Smooth muscle cell (in vitro differentiated cells): Measurements from ENCODE around the gene SCFD2. TPM values are rescaled to one million over a fixed set of nuclear protein-coding genes. Genes with fewer than 3 reads are reported as not detected.

Experiments used
- DNase-seq: peaks from one replicate; lab custom pipeline; 2025; ENCODE audit not compliant: unreplicated experiment; lab: John Stamatoyannopoulos, UW
- H2AFZ ChIP-seq: fragments of 200-600 bp; sonication (generic); 2 replicates; pipeline ENCODE4 v1.6.0; 2016; ENCODE audit warnings: antibody characterized with exemption, low read depth, mild to moderate bottlenecking
- H3F3A ChIP-seq: fragments of 200-600 bp; sonication (generic); 2 replicates; pipeline ENCODE4 v1.6.0; 2017; ENCODE audit warnings: antibody characterized with exemption, low read depth
- H3K27ac ChIP-seq: fragments of 200-600 bp; sonication (generic); 2 replicates; pipeline ENCODE4 v1.5.1; 2016; ENCODE audit warnings: low read depth, mild to moderate bottlenecking
- H3K27me3 ChIP-seq: fragments of 200-600 bp; sonication (generic); 2 replicates; pipeline ENCODE4 v1.6.1; 2016; ENCODE audit warnings: low read depth, mild to moderate bottlenecking
- H3K36me3 ChIP-seq: fragments of 200-600 bp; sonication (generic); 2 replicates; pipeline ENCODE4 v1.5.1; 2016; ENCODE audit warnings: low read depth
- H3K4me1 ChIP-seq: fragments of 200-600 bp; sonication (generic); 2 replicates; pipeline ENCODE4 v1.5.1; 2016; ENCODE audit warnings: low read depth
- H3K4me2 ChIP-seq: fragments of 200-600 bp; sonication (generic); 2 replicates; pipeline ENCODE4 v1.6.0; 2016; ENCODE audit warnings: mild to moderate bottlenecking
- H3K4me3 ChIP-seq: fragments of 200-600 bp; sonication (generic); 2 replicates; pipeline ENCODE4 v1.5.1; 2016; ENCODE audit warnings: mild to moderate bottlenecking
- H3K79me2 ChIP-seq: fragments of 200-600 bp; sonication (generic); 2 replicates; pipeline ENCODE4 v1.6.0; 2016; ENCODE audit warnings: low read depth, mild to moderate bottlenecking
- H3K9ac ChIP-seq: fragments of 200-600 bp; sonication (generic); 2 replicates; pipeline ENCODE4 v1.6.0; 2016; ENCODE audit warnings: low read depth
- H3K9me3 ChIP-seq: fragments of 200-600 bp; sonication (generic); replicated peaks from 2 replicates; pipeline ENCODE4 v1.5.1; 2016; ENCODE audit warnings: low read depth
- H4K20me1 ChIP-seq: fragments of 200-600 bp; sonication (generic); 2 replicates; pipeline ENCODE4 v1.6.0; 2016; ENCODE audit warnings: low read depth
- WGBS: methylation state at CpG from one replicate; pipeline ENCODE4 v1.1.7; 2016; ENCODE audit warnings: low lambda C conversion rate; 5-methylcytosine and 5-hydroxymethylcytosine counted together
- polyA plus RNA-seq: library from polyadenylated mRNA; unstranded; fragments of >200 nt; fragmentation: Nextera tagmentation; extraction: Ambion mirVana; gene quantifications from 2 replicates; pipeline ENCODE4 v1.2.1, GENCODE V29; 2016
- total RNA-seq: library from RNA; depleted of rRNA; stranded (reverse); fragments of >200 nt; gene quantifications from 2 replicates; pipeline ENCODE4 v1.2.3, GENCODE V29; 2014
- TF ChIP-seq, protein P1 (sequence below): fragments of 200-600 bp; sonication (generic); IDR thresholded peaks from 2 replicates; pipeline ENCODE4 v1.5.1; 2017; ENCODE audit warnings: borderline replicate concordance, mild to moderate bottlenecking, antibody characterized with exemption; ENCODE audit not compliant: insufficient read depth, poor library complexity, severe bottlenecking

SCFD2 gene
- total and polyA plus RNA-seq, 2 experiments from 2014 or later, result 7.8 to 11.4 TPM

DNA sequence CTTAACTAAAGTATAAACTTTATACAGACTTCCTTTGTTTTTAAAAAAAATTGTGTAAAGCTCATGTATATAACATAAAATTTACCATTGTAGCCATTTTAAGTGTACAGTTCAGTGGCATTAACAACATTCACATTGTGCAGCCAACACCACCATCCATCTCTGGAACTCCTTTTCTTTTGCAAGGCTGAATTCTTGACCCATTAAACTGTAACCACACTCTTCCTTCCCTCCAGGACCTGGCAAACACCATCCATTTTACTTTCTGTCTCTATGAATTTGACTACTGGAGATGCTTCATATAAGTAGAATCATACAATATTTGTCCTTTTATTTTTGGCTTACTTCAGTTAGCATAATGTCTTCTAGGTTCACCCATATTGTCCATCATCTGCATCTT lies 399.1 kb downstream of the SCFD2 start:
- H2AFZ ChIP-seq, result no peak overlapping the region
- H3K36me3 ChIP-seq, result no peaks in the 10 kb centered on the region
- no peak overlapping the region for H3K4me2 ChIP-seq
- H3K9ac ChIP-seq, result no peak overlapping the region
- H4K20me1 ChIP-seq, result no peaks in the 10 kb centered on the region
- DNase-seq, result no peak
- no peak overlapping the region for H3K27ac ChIP-seq
- H3K27me3 ChIP-seq, result no peaks in the 10 kb centered on the region
- no peaks in the 10 kb centered on the region for H3K4me1 ChIP-seq
- no peak overlapping the region for H3K4me3 ChIP-seq
- no peaks in the 10 kb centered on the region for H3F3A ChIP-seq
- TF ChIP-seq, protein P1, sequence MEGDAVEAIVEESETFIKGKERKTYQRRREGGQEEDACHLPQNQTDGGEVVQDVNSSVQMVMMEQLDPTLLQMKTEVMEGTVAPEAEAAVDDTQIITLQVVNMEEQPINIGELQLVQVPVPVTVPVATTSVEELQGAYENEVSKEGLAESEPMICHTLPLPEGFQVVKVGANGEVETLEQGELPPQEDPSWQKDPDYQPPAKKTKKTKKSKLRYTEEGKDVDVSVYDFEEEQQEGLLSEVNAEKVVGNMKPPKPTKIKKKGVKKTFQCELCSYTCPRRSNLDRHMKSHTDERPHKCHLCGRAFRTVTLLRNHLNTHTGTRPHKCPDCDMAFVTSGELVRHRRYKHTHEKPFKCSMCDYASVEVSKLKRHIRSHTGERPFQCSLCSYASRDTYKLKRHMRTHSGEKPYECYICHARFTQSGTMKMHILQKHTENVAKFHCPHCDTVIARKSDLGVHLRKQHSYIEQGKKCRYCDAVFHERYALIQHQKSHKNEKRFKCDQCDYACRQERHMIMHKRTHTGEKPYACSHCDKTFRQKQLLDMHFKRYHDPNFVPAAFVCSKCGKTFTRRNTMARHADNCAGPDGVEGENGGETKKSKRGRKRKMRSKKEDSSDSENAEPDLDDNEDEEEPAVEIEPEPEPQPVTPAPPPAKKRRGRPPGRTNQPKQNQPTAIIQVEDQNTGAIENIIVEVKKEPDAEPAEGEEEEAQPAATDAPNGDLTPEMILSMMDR, result no peak
- H3K79me2 ChIP-seq, result no peaks in the 10 kb centered on the region
- no peaks in the 10 kb centered on the region for H3K9me3 ChIP-seq

DNA sequence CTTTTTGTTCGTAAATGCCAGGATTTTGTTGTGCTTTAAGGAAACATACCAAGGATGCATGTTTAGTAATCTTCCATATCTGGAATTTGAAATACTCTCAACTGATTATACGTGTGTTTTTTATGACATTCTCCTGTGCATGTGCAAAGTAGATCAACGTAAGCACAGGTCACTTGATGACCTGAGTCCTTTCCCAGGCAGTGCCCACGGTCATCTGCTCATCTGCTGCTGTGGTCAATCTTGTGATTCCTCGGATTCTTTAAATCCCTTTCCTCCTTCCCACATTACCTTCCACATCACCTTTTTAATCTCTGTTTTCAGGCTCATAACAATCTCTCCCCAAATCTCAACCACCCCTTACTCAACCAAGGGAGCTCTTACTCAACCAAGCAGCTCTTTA lies 399.7 kb downstream of the SCFD2 start:
- H3F3A ChIP-seq, result no peaks in the 10 kb centered on the region
- no peak overlapping the region for H3K27ac ChIP-seq
- H3K9me3 ChIP-seq, result no peaks in the 10 kb centered on the region
- no peaks in the 10 kb centered on the region for H3K79me2 ChIP-seq
- no peaks in the 10 kb centered on the region for H4K20me1 ChIP-seq
- H3K27me3 ChIP-seq, result no peaks in the 10 kb centered on the region
- H2AFZ ChIP-seq, result no peak overlapping the region
- no peak overlapping the region for H3K4me3 ChIP-seq
- no peak overlapping the region for H3K4me2 ChIP-seq
- no peaks in the 10 kb centered on the region for H3K4me1 ChIP-seq
- TF ChIP-seq, protein P1, result no peak
- H3K36me3 ChIP-seq, result no peaks in the 10 kb centered on the region
- 84% methylated on average over 5 of the region's 5 CpGs for WGBS
- H3K9ac ChIP-seq, result no peak overlapping the region
- no peak for DNase-seq

DNA sequence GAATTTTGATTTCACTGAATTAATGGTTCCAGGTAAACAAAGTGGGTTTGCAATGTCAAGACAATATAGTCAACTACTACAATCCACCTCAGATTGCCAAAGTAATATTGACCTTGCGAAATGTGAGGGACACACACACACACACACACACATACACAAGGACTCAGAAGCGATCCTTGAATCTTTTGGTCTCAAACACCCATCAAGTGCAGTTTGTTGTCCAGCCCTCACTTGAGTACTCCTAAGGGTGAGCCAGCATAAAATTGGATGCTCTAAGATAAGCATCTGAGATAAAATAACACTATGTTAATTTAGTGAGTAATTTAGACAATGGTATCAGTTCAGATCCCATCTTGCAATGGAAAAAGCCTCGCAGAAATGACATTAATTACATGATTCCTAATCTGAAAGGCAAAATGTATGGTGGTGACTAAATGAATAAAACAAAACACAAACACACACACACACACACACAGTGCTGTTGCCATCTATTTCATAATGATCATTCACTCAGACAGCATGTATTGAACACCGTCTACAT lies 401.2 kb downstream of the SCFD2 start:
- no peak overlapping the region for H2AFZ ChIP-seq
- H3K27ac ChIP-seq, result no peak overlapping the region
- no peak overlapping the region for H3K4me2 ChIP-seq
- 95% methylated on average over 4 of the region's 4 CpGs for WGBS
- H3K4me1 ChIP-seq, result no peaks in the 10 kb centered on the region
- no peak for DNase-seq
- H3F3A ChIP-seq, result no peaks in the 10 kb centered on the region
- no peaks in the 10 kb centered on the region for H3K79me2 ChIP-seq
- no peaks in the 10 kb centered on the region for H4K20me1 ChIP-seq
- H3K27me3 ChIP-seq, result no peaks in the 10 kb centered on the region
- H3K9me3 ChIP-seq, result no peaks in the 10 kb centered on the region
- no peak overlapping the region for H3K9ac ChIP-seq
- no peak overlapping the region for H3K4me3 ChIP-seq
- no peaks in the 10 kb centered on the region for H3K36me3 ChIP-seq
- TF ChIP-seq, protein P1, result no peak

DNA sequence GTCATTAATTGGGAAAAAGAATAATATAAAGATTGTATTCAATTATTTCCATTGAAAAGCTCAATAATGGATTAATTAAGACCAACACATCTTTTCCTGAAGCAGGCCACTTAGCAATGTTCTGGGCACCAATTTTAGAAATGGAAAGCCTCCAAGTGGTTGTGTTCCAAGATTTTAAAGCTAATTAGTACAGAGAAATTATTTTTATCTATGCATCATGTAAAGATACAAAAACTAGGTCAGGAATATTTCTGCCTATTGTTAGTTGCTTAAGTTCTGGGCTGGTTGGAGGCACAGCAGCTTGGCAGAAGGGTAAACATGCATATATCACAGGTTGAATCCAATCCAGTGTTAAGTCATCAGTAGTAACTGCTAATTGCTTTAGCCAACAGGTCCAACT lies 401.9 kb downstream of the SCFD2 start:
- H4K20me1 ChIP-seq, result no peaks in the 10 kb centered on the region
- DNase-seq, result no peak
- H3K4me1 ChIP-seq, result no peaks in the 10 kb centered on the region
- TF ChIP-seq, protein P1, result no peak
- no peak overlapping the region for H3K9ac ChIP-seq
- no peaks in the 10 kb centered on the region for H3K9me3 ChIP-seq
- H3F3A ChIP-seq, result no peaks in the 10 kb centered on the region
- H3K4me3 ChIP-seq, result no peak overlapping the region
- H3K79me2 ChIP-seq, result no peaks in the 10 kb centered on the region
- H3K36me3 ChIP-seq, result no peaks in the 10 kb centered on the region
- no peak overlapping the region for H2AFZ ChIP-seq
- no peak overlapping the region for H3K4me2 ChIP-seq
- H3K27me3 ChIP-seq, result no peaks in the 10 kb centered on the region
- H3K27ac ChIP-seq, result no peak overlapping the region
